ENCODE measurements around the gene FLT3LG. TPM values are rescaled to one million over a fixed set of nuclear protein-coding genes. Genes with fewer than 3 reads are reported as not detected.

Gene FLT3LG
- total RNA-seq, 1 donor from 2014 or later, result 10.1 TPM

DNA sequence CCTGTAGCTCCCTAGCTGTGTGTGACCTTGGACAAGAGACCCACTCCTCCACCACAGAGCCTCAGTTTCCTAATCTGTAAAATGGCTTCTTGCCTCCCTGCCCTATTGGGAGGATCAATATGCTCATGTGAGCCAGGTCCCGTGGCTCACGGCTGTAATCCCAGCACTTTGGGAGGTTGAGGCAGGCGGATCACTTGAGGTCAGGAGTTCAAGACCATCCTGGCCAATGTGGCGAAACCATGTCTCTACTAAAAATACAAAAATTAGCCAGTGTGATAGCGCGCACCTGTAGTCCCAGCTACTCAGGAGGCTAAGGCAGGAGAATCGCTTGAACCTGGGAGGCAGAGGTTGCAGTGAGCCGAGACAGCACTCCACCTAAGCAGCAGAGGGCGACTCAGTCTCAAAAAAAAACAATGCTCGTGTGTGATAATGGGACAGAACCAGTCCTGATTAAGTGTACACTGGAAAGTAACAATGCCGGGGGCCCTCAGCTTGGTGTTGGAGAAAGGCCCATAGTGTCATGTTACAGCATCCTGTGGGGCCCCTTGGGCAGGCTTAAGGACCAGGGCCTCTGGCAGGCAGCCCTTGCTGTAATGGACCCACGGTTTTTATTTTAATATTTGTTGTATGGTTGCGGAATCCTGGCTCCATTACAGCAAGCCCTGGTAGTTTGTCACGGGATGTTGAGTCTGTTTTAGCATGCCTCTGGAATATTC lies 29.0 kb downstream of the FLT3LG start:
- no peak for TF ChIP-seq POLR2A (IDR thresholded peaks at IDR 0.05)
- TF ChIP-seq POLR2AphosphoS5 (IDR thresholded peaks at IDR 0.05; ENCODE audit: insufficient read depth in 1 of 2, low read depth in 1 of 2), result peak; percentile 7 to 40
- TF ChIP-seq, protein P1, sequence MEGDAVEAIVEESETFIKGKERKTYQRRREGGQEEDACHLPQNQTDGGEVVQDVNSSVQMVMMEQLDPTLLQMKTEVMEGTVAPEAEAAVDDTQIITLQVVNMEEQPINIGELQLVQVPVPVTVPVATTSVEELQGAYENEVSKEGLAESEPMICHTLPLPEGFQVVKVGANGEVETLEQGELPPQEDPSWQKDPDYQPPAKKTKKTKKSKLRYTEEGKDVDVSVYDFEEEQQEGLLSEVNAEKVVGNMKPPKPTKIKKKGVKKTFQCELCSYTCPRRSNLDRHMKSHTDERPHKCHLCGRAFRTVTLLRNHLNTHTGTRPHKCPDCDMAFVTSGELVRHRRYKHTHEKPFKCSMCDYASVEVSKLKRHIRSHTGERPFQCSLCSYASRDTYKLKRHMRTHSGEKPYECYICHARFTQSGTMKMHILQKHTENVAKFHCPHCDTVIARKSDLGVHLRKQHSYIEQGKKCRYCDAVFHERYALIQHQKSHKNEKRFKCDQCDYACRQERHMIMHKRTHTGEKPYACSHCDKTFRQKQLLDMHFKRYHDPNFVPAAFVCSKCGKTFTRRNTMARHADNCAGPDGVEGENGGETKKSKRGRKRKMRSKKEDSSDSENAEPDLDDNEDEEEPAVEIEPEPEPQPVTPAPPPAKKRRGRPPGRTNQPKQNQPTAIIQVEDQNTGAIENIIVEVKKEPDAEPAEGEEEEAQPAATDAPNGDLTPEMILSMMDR (IDR thresholded peaks at IDR 0.05), result peak; percentile 44 to 71 (median 53)
- Histone ChIP-seq H3K9me3 (no peaks in the 10 kb centered on the region), H3K27me3 (no peaks in the 10 kb centered on the region), H3K27ac (peak overlapping the region; percentile 93), H3K4me1 (peaks cover 35% of the 10 kb centered on the region), H3K4me3 (no peak overlapping the region), H3K36me3 (peaks cover 0 to 19% of the 10 kb centered on the region in 2 donors)
- intact Hi-C loops (cut with DNase I), result loop anchor here (2.0 kb wide), 1 partner anchor 44 kb away; no protein-coding TSS in a partner anchor
- peak in 1 of 2 donors; percentile 89 for DNase-seq (ENCODE audit: extremely low spot score in 2 of 2)

DNA sequence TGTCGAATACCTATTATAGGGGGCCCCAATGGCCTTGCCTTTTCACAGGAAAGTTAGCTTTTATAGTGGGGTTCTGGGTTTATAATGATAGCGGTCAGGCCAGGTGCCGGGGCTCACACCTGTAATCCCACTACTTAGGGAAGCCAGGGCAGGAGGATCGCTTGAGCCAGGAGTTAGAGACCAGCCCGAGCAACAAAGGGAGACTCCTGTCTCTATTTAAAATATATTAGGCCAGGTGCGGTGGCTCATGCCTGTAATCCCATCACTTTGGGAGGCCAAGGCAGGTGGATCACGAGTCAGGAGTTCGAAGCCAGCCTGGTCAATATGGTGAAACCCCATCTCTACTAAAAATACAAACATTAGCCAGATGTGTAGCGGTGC lies 29.6 kb downstream of the FLT3LG start:
- Histone ChIP-seq H3K27ac (peak overlapping the region; percentile 93), H3K27me3 (no peaks in the 10 kb centered on the region), H3K4me3 (no peak overlapping the region), H3K36me3 (peaks cover 0 to 14% of the 10 kb centered on the region in 2 donors), H3K4me1 (peaks cover 30% of the 10 kb centered on the region), H3K9me3 (no peaks in the 10 kb centered on the region)
- DNase-seq (ENCODE audit: extremely low spot score in 2 of 2), result no peak
- TF ChIP-seq, protein P1 (IDR thresholded peaks at IDR 0.05), result no peak
- TF ChIP-seq POLR2A (IDR thresholded peaks at IDR 0.05) (no peak), POLR2AphosphoS5 (IDR thresholded peaks at IDR 0.05; ENCODE audit: insufficient read depth in 1 of 2, low read depth in 1 of 2) (no peak)
- intact Hi-C loops (cut with DNase I), result loop anchor here (2.0 kb wide), 1 partner anchor 43 kb away; no protein-coding TSS in a partner anchor

DNA sequence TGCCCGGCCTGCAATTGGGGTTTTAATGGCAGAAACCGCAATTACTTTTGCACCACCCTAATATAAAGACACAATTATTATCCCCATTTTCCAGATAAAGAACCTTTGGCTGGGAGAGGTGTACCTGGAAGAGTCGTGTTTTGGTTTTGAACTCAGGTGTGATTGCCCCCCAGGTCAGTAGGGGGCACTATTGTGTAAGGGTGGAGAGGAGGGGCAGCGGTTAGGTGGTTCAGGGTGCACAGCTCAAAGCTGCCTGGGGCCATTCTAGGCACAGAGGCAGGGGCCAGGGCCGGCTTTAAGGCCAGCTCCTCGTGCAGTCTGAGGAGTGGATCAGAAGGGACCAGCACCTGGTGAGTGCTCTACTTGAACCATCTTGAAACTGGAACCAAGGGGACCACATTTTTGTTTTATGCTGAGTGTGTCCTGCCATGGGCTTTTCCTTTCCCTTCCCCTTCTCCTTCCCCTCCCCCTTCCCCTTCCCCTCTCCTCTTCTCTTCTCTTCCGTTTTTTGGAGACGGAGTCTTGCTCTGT lies 32.6 kb downstream of the FLT3LG start:
- H3K27me3 ChIP-seq, result no peaks in the 10 kb centered on the region
- H3K4me3 ChIP-seq, result no peak overlapping the region
- H3K36me3 ChIP-seq, result no peaks in the 10 kb centered on the region
- H3K4me1 ChIP-seq, result peaks cover 15% of the 10 kb centered on the region
- TF ChIP-seq POLR2A (IDR thresholded peaks at IDR 0.05) (no peak), POLR2AphosphoS5 (IDR thresholded peaks at IDR 0.05; ENCODE audit: insufficient read depth in 1 of 2, low read depth in 1 of 2) (no peak)
- TF ChIP-seq, protein P1 (IDR thresholded peaks at IDR 0.05), result peak in 1 of 3 experiments; percentile 65
- H3K27ac ChIP-seq, result no peak overlapping the region
- H3K9me3 ChIP-seq, result no peaks in the 10 kb centered on the region
- intact Hi-C loops (cut with DNase I), result no loop called here
- no peak for DNase-seq (ENCODE audit: extremely low spot score in 2 of 2)

DNA sequence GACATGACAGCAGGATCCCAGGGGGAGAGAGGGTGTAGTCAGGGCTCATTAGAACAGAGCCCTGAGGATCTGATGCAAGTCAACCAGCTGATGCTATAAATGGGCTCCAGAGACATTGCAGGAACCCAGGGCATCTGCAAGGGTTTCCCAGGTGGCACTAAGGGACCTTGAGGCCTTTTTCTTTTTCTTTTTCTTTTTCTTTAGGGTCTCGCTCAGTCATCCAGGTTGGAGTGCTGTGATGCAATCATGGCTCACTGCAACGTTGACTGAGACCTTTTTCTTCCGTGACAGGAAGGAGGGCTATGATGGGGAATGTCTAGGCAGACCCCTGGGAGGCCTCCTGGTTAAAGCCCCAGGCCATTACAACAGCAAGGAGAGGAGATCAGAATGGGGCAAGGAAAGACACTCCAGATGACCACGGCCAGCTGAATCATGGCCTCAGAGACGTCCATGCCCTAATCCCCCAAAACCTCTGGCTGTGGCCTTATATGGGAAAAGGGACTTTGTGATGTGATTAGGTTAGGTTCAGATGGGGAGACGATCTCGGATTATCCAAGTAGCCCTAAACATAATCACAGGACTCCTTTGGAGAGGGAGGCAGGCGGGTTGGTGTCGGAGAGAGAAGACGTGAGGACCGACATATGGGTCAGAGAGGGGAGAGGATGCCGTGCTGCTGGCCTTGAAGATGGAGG lies 33.9 kb downstream of the FLT3LG start:
- Histone ChIP-seq H3K4me1 (peaks cover 24% of the 10 kb centered on the region), H3K4me3 (no peak overlapping the region), H3K9me3 (no peaks in the 10 kb centered on the region), H3K27me3 (no peaks in the 10 kb centered on the region), H3K36me3 (no peaks in the 10 kb centered on the region), H3K27ac (no peak overlapping the region)
- no peak for DNase-seq (ENCODE audit: extremely low spot score in 2 of 2)
- intact Hi-C loops (cut with DNase I), result no loop called here
- TF ChIP-seq POLR2A (IDR thresholded peaks at IDR 0.05), result no peak
- TF ChIP-seq POLR2AphosphoS5 (IDR thresholded peaks at IDR 0.05; ENCODE audit: insufficient read depth in 1 of 2, low read depth in 1 of 2), result no peak
- TF ChIP-seq, protein P1 (IDR thresholded peaks at IDR 0.05), result no peak

Measured in vagina (tissue), 2 donors.